Transverse colon (tissue), 4 donors: ENCODE results near the gene BMP6. TPM values are rescaled to one million over a fixed set of nuclear protein-coding genes. Genes with fewer than 3 reads are reported as not detected.

Source experiments
- DNase-seq: peaks from one replicate; pipeline ENCODE4 v3.0.0-alpha.2; 2019
- H3K27ac ChIP-seq, 4 donors: fragments of 200-600 bp; sonication (generic); 2 replicates each; pipeline ENCODE4 v1.5.1; 2016 to 2018; ENCODE audit warnings: inconsistent platforms in 4 of 4
- H3K27me3 ChIP-seq: fragments of 200-600 bp; sonication (generic); 2 replicates; pipeline ENCODE4 v1.5.1; 2017; ENCODE audit warnings: inconsistent platforms
- H3K36me3 ChIP-seq, 4 donors: fragments of 200-600 bp; sonication (generic); 2 replicates each; pipeline ENCODE4 v1.5.1; 2017 to 2019; ENCODE audit warnings: inconsistent platforms in 4 of 4
- H3K4me1 ChIP-seq, 4 donors: fragments of 200-600 bp; sonication (generic); 2 replicates each; pipeline ENCODE4 v1.5.1; 2017 to 2020; ENCODE audit warnings: inconsistent platforms in 4 of 4
- H3K4me3 ChIP-seq, 4 donors: fragments of 200-600 bp; sonication (generic); 1 replicate in 1 of 4; 2 replicates in 3 of 4; pipeline versions ENCODE4 v1.5.1 to v1.6.1; 2017 to 2019; ENCODE audit warnings: inconsistent platforms in 4 of 4
- H3K9me3 ChIP-seq, 2 donors: fragments of 200-600 bp; sonication (generic); 2 replicates each; pipeline ENCODE4 v1.5.1; 2017 to 2019; ENCODE audit warnings: inconsistent platforms in 2 of 2
- CTCF ChIP-seq, 5 experiments: fragments of 200-600 bp in 3 of 5; fragments of 450-650 bp in 2 of 5; sonication (generic) in 3 of 5; IDR thresholded peaks; 1 replicate in 2 of 5; 2 replicates in 3 of 5; pipeline ENCODE4 v1.5.1; 2016 to 2017; ENCODE audit warnings: antibody characterized with exemption in 5 of 5, inconsistent platforms in 3 of 5, mild to moderate bottlenecking in 2 of 5, moderate library complexity in 1 of 5
- EP300 ChIP-seq: sonication (generic); formaldehyde crosslinking; IDR thresholded peaks from one replicate; pipeline ENCODE4 v1.6.1; 2017; ENCODE audit warnings: antibody characterized with exemption, low read depth
- POLR2A ChIP-seq: fragments of 450-650 bp; IDR thresholded peaks from one replicate; pipeline ENCODE4 v1.6.1; 2016; ENCODE audit warnings: antibody characterized with exemption, mild to moderate bottlenecking, moderate library complexity
- POLR2AphosphoS5 ChIP-seq, 3 donors: sonication (generic); formaldehyde crosslinking; IDR thresholded peaks; one replicate each; pipeline ENCODE4 v1.6.1; 2016; ENCODE audit warnings: antibody characterized with exemption in 3 of 3
- WGBS, 2 donors: methylation state at CpG; one replicate each; pipeline ENCODE4 v1.1.5; 2018; ENCODE audit warnings: low coverage in 1 of 2; 5-methylcytosine and 5-hydroxymethylcytosine counted together
- in situ Hi-C, 4 donors: fragments of 200-750 bp; cut with MboI; loops; one replicate each; pipeline versions ENCODE4 v1.15.0 to v1.15.1; 2017; ENCODE audit warnings: low sequenced_read_pairs in 3 of 4, low pct_ligation_motif_present in 1 of 4, low pct_unique_long_range_greater_than_20kb in 1 of 4
- intact Hi-C: fragments of 100-400 bp; cut with DNase I; formaldehyde crosslinking; loops from one replicate; pipeline ENCODE4 v1.15.1; 2023; ENCODE audit warnings: low total_unique reads
- total RNA-seq, 4 donors: library from RNA; depleted of rRNA; stranded (reverse); fragments of >200 nt; gene quantifications; one replicate each; pipeline ENCODE4 v1.1.0, GENCODE V29; 2016

The BMP6 gene
- total RNA-seq, 4 donors from 2014 or later, result 1.1 to 12.7 (median 6.7) TPM

GRCh38 chr6:7910654-7911344 is 184.9 kb downstream of the BMP6 start, which contains the start of gene TXNDC5:
Gene TXNDC5 (minus strand): TSS chr6:7910788. CDS start chr6:7910776, 12 bp downstream.
- Histone ChIP-seq H3K4me1 (peaks cover 9 to 18% (median 12%) of the 10 kb centered on the region in 4 donors), H3K27ac (peak within 1 kb of the TSS; percentile 82 to 87 (median 86)), H3K4me3 (peak within 1 kb of the TSS; percentile 37 to 93 (median 82)), H3K27me3 (no peaks in the 10 kb centered on the region), H3K9me3 (no peaks in the 10 kb centered on the region), H3K36me3 (no peaks in the 10 kb centered on the region)
- intact Hi-C loops (no loop called here), in situ Hi-C loops (no loop called here)
- WGBS, 2 donors, result 2% methylated on average over 51 of the region's 75 CpGs; no CpG with 5 or more reads in 1 of the 2 donors
- DNase-seq, result peak; percentile 86
- TF ChIP-seq POLR2AphosphoS5 (IDR thresholded peaks at IDR 0.05), result peak in 2 of 3 donors; percentile 33 to 45
- TF ChIP-seq EP300, result no peak
- TF ChIP-seq POLR2A, result no peak
- TF ChIP-seq CTCF (IDR thresholded peaks at IDR 0.05), result no peak

GRCh38 chr6:7911345-7911725 is 185.4 kb downstream of the BMP6 start:
- TF ChIP-seq CTCF (IDR thresholded peaks at IDR 0.05) (no peak), POLR2AphosphoS5 (IDR thresholded peaks at IDR 0.05) (no peak), EP300 (no peak), POLR2A (no peak)
- WGBS, 2 donors, result 52% methylated on average over 11 of the region's 11 CpGs; no CpG with 5 or more reads in 1 of the 2 donors
- Histone ChIP-seq H3K9me3 (no peaks in the 10 kb centered on the region), H3K4me1 (peaks cover 9 to 18% (median 12%) of the 10 kb centered on the region in 4 donors), H3K36me3 (no peaks in the 10 kb centered on the region), H3K27ac (peak overlapping the region; percentile 70 to 87 (median 82)), H3K4me3 (peak overlapping the region in 3 of 4 donors; percentile 28 to 93 (median 59)), H3K27me3 (no peaks in the 10 kb centered on the region)
- intact Hi-C loops (no loop called here), in situ Hi-C loops (no loop called here)
- peak; percentile 47 for DNase-seq

GRCh38 chr6:7912024-7912423 is 186.1 kb downstream of the BMP6 start:
- Histone ChIP-seq H3K4me3 (no peak overlapping the region), H3K4me1 (peaks cover 9 to 18% (median 12%) of the 10 kb centered on the region in 4 donors), H3K36me3 (no peaks in the 10 kb centered on the region), H3K9me3 (no peaks in the 10 kb centered on the region), H3K27me3 (no peaks in the 10 kb centered on the region), H3K27ac (peak overlapping the region in 3 of 4 donors; percentile 79 to 87 (median 86))
- in situ Hi-C loops (no loop called here), intact Hi-C loops (no loop called here)
- TF ChIP-seq POLR2AphosphoS5 (IDR thresholded peaks at IDR 0.05), result no peak
- TF ChIP-seq EP300, result no peak
- TF ChIP-seq CTCF (IDR thresholded peaks at IDR 0.05), result no peak
- TF ChIP-seq POLR2A, result no peak
- no peak for DNase-seq
- WGBS, 2 donors, result 85 to 86% methylated on average over 4 to 6 of the region's 6 CpGs

GRCh38 chr6:7912736-7913517 is 187.0 kb downstream of the BMP6 start:
- TF ChIP-seq POLR2AphosphoS5 (IDR thresholded peaks at IDR 0.05) (no peak), CTCF (IDR thresholded peaks at IDR 0.05) (no peak), POLR2A (no peak), EP300 (no peak)
- H3K27me3 ChIP-seq, result no peaks in the 10 kb centered on the region
- peaks cover 9 to 18% (median 12%) of the 10 kb centered on the region in 4 donors for H3K4me1 ChIP-seq
- in situ Hi-C loops (no loop called here), intact Hi-C loops (no loop called here)
- no peaks in the 10 kb centered on the region for H3K9me3 ChIP-seq
- H3K36me3 ChIP-seq, result no peaks in the 10 kb centered on the region
- peak overlapping the region in 2 of 4 donors; percentile 22 to 86 for H3K27ac ChIP-seq
- no peak for DNase-seq
- no peak overlapping the region for H3K4me3 ChIP-seq
- 52 to 86% methylated on average over 4 to 8 of the region's 8 CpGs for WGBS, 2 donors
